Adrenal gland (tissue), 12 donors: ENCODE results near the gene ZFP64. TPM values are rescaled to one million over a fixed set of nuclear protein-coding genes. Genes with fewer than 3 reads are reported as not detected.
A peak's percentile ranks its signal among the peaks of the same experiment; 100 is the strongest.

Source experiments
- DNase-seq, 7 donors: peaks; one replicate each; pipeline ENCODE4 v3.0.0-alpha.2; 2019 to 2020
- H3K27ac ChIP-seq, 5 donors: fragments of 200-600 bp; sonication (generic) in 4 of 5; 1 replicate in 3 of 5; 2 replicates in 2 of 5; pipeline versions ENCODE4 v1.5.1 to v1.8.0; 2016 to 2020; ENCODE audit warnings: mild to moderate bottlenecking in 1 of 5
- H3K27me3 ChIP-seq: fragments of 200-600 bp; 2 replicates; pipeline ENCODE4 v1.8.0; 2021
- H3K36me3 ChIP-seq, 2 donors: fragments of 200-600 bp; replicated peaks in 1 of 2; 1 replicate in 1 of 2; 2 replicates in 1 of 2; pipeline versions ENCODE4 v1.5.1 to v1.8.0; 2018 to 2022
- H3K4me1 ChIP-seq, 2 donors: fragments of 200-600 bp; replicated peaks in 1 of 2; 1 replicate in 1 of 2; 2 replicates in 1 of 2; pipeline versions ENCODE4 v1.5.1 to v1.8.0; 2018 to 2021
- H3K4me3 ChIP-seq, 4 donors: fragments of 200-600 bp; sonication (generic) in 3 of 4; one replicate each; pipeline ENCODE4 v1.5.1; 2016 to 2018
- H3K9me3 ChIP-seq, 3 donors: fragments of 200-600 bp; sonication (generic) in 1 of 3; replicated peaks in 1 of 3; 1 replicate in 2 of 3; 2 replicates in 1 of 3; pipeline versions ENCODE4 v1.5.1 to v1.8.0; 2016 to 2021
- POLR2A ChIP-seq, 2 donors: fragments of 450-650 bp; IDR thresholded peaks; one replicate each; pipeline ENCODE4 v1.6.1; 2017; ENCODE audit warnings: antibody characterized with exemption in 2 of 2, mild to moderate bottlenecking in 2 of 2, moderate library complexity in 1 of 2
- WGBS, 4 donors: extraction: QIAGEN DNeasy Blood & Tissue Kit in 2 of 4; methylation state at CpG; one replicate each; pipeline versions ENCODE4 v1.1.5 to v1.1.7; 2013 to 2017; 5-methylcytosine and 5-hydroxymethylcytosine counted together
- intact Hi-C, 2 donors: fragments of 100-400 bp; cut with DNase I; formaldehyde crosslinking; loops; one replicate each; pipeline versions ENCODE4 v1.14.1 to v1.15.0; 2022 to 2023
- polyA plus RNA-seq, 3 donors: library from polyadenylated mRNA; stranded (reverse); fragments of 200-250 nt in 2 of 3; fragments of 350-450 nt in 1 of 3; fragmentation: Illumina TruSeq in 1 of 3; extraction: RNeasy Lipid Tissue Mini Kit (QIAGEN cat#74804) in 1 of 3; gene quantifications; one replicate each; pipeline ENCODE4 v1.2.3, GENCODE V29; 2013 to 2014
- total RNA-seq, 9 donors: library from RNA; depleted of rRNA in 4 of 9; stranded (reverse); fragments of >200 nt in 4 of 9; fragments of 120-200 nt in 1 of 9; fragmentation: NEBNext Ultra II Directional in 1 of 9; extraction: Animal tissue kit (Norgen Biotek cat#: 25700) in 1 of 9; gene quantifications; one replicate each; pipeline versions ENCODE4 v1.1.0 to v1.2.4, GENCODE V29; 2013 to 2023
- TF ChIP-seq, protein P1 (sequence below), 6 experiments: fragments of 450-650 bp in 4 of 6; fragments of 200-600 bp in 2 of 6; sonication (generic) in 1 of 6; IDR thresholded peaks; 1 replicate in 5 of 6; 2 replicates in 1 of 6; pipeline versions ENCODE4 v1.5.1 to v1.8.0; 2016 to 2021; ENCODE audit warnings: antibody characterized with exemption in 6 of 6, mild to moderate bottlenecking in 2 of 6, moderate library complexity in 1 of 6
- donor health status: healthy with polysubstance abuse.
- donor health status: Bipolar disorder and iron deficiency.
- donor health status: DM: yes; HTN: yes; CAD: no.
- donor health status: DM: no; HTN: no; CAD: no.
- donor health status: DM: no; HTN: no; CAD: no.
- donor health status: DM: yes; HTN: yes; CAD: no.

Gene ZFP64
- total and polyA plus RNA-seq, 12 donors, result 2.3 to 27.6 (median 13.4) TPM

DNA sequence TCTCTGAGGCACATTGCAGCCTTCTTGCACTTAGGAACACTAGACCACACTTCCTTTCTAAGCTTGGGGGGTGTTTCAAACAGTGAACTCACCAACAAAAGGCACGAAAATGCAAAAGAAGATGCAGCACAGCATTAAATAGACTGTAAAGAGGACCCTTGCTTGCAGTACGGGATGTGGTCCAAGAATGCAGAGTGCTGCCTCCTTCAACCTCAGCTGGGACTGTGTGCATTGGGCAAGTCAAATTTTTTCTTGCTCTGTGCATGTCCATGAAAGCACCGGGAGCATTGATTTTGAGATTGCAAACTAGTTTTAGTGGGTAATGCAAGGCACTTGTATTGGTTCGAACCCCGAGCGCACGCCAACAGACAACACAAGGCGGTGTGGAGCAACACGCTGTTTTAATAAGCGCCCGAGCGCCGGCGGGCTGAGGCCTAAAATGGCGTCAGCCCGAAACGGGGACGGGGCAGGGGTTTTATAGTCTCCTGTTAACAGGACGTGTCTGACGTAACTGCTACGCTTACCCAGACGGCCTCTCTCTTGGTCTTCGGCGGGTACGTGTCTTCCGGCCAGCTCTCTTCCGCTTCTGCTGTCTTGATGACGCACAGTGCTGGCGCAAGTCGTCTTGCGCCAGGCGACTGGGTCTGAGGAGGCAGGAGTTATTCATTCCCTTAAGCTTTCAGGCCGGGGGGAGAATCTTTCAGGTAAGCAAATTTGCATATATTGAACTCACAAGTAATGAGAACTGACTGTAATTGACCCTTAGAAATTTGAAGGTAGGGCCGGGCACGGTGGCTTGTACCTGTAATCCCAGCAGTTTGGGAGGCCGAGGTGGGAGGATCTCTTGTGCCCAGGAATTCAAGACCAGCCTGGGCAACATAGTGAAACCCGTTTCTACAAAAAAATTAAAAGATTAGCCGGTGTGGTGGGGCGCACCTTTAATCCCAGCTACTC, 18.7 kb upstream of the ZFP64 start:
- no peak for TF ChIP-seq POLR2A (IDR thresholded peaks at IDR 0.05)
- TF ChIP-seq, protein P1, sequence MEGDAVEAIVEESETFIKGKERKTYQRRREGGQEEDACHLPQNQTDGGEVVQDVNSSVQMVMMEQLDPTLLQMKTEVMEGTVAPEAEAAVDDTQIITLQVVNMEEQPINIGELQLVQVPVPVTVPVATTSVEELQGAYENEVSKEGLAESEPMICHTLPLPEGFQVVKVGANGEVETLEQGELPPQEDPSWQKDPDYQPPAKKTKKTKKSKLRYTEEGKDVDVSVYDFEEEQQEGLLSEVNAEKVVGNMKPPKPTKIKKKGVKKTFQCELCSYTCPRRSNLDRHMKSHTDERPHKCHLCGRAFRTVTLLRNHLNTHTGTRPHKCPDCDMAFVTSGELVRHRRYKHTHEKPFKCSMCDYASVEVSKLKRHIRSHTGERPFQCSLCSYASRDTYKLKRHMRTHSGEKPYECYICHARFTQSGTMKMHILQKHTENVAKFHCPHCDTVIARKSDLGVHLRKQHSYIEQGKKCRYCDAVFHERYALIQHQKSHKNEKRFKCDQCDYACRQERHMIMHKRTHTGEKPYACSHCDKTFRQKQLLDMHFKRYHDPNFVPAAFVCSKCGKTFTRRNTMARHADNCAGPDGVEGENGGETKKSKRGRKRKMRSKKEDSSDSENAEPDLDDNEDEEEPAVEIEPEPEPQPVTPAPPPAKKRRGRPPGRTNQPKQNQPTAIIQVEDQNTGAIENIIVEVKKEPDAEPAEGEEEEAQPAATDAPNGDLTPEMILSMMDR (IDR thresholded peaks at IDR 0.05), result no peak
- H3K4me1 ChIP-seq, result no peaks in the 10 kb centered on the region
- no peak overlapping the region for H3K4me3 ChIP-seq
- H3K27me3 ChIP-seq, result no peaks in the 10 kb centered on the region
- H3K27ac ChIP-seq, result no peak overlapping the region
- H3K36me3 ChIP-seq, result no peaks in the 10 kb centered on the region
- WGBS, 4 donors, result 89 to 94% (median 92%) methylated on average over 39 of the region's 39 CpGs
- H3K9me3 ChIP-seq, result no peaks in the 10 kb centered on the region
- DNase-seq, result no peak
- intact Hi-C loops, result no loop called here

DNA sequence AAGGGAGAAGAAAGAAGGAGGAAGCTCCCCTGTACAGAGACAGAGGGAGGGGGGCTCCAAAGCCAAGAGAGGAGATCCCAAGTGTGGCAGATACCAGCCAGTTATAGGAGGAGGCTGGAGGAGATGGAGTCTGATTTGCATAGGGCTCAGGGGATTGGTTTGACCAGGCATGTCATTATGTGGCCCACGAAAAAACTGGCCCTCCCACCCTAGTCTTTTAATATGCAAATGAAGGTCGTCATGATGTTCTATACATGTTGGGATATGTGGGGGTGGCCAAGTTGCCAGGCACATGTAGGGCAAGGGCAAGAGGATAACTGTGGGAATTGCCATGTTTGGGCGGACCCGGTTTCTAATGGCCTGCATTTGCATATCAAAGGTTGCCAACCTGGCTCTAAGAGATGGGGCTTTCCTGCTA, 17.6 kb upstream of the ZFP64 start:
- no peaks in the 10 kb centered on the region for H3K9me3 ChIP-seq
- H3K27ac ChIP-seq, result no peak overlapping the region
- no peaks in the 10 kb centered on the region for H3K4me1 ChIP-seq
- WGBS, 4 donors, result 23 to 34% (median 31%) methylated on average over 4 of the region's 4 CpGs
- TF ChIP-seq, protein P1 (IDR thresholded peaks at IDR 0.05), result no peak
- no peak for TF ChIP-seq POLR2A (IDR thresholded peaks at IDR 0.05)
- no peaks in the 10 kb centered on the region for H3K27me3 ChIP-seq
- no peak overlapping the region for H3K4me3 ChIP-seq
- H3K36me3 ChIP-seq, result no peaks in the 10 kb centered on the region
- no peak for DNase-seq
- intact Hi-C loops, result no loop called here

DNA sequence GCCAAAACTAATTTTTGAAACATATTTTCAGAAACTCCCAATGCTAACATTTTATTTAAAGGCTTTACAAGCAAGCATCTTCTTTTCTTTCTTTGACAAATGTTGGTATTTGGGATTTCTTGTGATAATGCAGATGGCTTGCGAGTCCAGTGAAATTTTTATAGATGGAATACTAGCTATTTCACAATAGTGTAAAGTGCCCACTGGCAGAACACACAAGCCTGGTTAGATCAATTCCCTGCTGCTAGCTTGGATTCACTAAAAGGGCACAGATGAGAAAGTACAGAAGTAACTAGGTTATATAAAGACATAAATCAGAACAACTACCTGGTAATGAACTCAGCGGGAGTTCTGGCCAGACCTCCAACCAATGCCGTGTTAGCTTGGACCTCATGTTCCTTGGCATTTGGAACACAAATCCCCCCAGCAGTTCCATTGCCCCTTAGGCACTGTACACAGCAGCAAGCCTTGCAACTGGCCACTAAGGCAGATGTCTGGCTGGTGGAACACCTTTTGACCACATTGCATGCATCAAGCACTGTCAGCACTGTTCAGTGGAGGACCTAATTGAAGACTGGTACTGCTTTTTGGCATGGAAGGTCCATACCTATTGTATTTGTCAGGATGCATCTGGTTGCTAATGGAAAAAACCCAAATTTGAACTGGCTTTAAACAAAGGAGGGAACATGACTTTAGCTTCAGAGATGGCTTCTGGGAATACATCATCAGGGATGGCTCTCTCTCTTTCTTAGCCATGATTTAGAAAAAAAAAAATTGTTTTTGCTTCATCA, 15.6 kb upstream of the ZFP64 start:
- WGBS, 4 donors, result 84 to 92% (median 88%) methylated on average over 3 of the region's 3 CpGs
- H3K27ac ChIP-seq, result no peak overlapping the region
- H3K4me1 ChIP-seq, result no peaks in the 10 kb centered on the region
- H3K9me3 ChIP-seq, result no peaks in the 10 kb centered on the region
- intact Hi-C loops, result no loop called here
- H3K4me3 ChIP-seq, result no peak overlapping the region
- H3K27me3 ChIP-seq, result no peaks in the 10 kb centered on the region
- TF ChIP-seq, protein P1 (IDR thresholded peaks at IDR 0.05), result no peak
- no peak for TF ChIP-seq POLR2A (IDR thresholded peaks at IDR 0.05)
- no peaks in the 10 kb centered on the region for H3K36me3 ChIP-seq
- DNase-seq, result peak in 1 of 7 donors; percentile 57

DNA sequence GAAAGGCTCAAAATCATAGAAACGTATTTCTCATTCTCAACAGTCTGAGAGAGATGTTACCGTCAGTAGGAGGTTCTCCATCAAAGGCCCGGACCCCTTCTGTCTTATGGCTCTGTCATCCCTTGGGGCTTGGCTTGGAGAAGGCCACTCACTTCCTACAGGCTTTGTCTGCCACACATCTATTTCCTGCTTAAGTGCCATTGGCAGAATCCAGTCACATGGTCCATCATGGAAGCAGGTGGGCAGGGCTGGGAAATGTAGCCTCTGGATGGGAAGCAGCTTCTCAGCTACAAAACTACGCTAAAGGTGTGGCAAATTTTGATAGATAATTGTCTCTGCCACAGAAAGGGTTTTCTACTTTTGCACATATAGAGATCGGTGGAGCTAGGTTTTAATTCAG, 12.6 kb upstream of the ZFP64 start:
- no peak overlapping the region for H3K4me3 ChIP-seq
- no peak overlapping the region for H3K27ac ChIP-seq
- intact Hi-C loops, result no loop called here
- DNase-seq, result no peak
- no peaks in the 10 kb centered on the region for H3K27me3 ChIP-seq
- no peaks in the 10 kb centered on the region for H3K36me3 ChIP-seq
- no peaks in the 10 kb centered on the region for H3K4me1 ChIP-seq
- 91 to 96% (median 92%) methylated on average over 5 of the region's 5 CpGs for WGBS, 4 donors
- TF ChIP-seq POLR2A (IDR thresholded peaks at IDR 0.05), result no peak
- TF ChIP-seq, protein P1 (IDR thresholded peaks at IDR 0.05), result no peak
- no peaks in the 10 kb centered on the region for H3K9me3 ChIP-seq
